A549 (cell line): ENCODE measurements around the gene LRFN2. TPM values are rescaled to one million over a fixed set of nuclear protein-coding genes. Genes with fewer than 3 reads are reported as not detected.

Experiments
- ATAC-seq, 2 experiments: fragments of 200-7000 bp in 1 of 2; fragments of >200 bp in 1 of 2; cut with Nextera tagmentation in 1 of 2; cut with Tn5 transposase in 1 of 2; 3 replicates each; pipeline versions ENCODE4 v1.8.0 to v1.9.1; 2018 to 2020; ENCODE audit warnings: mild to moderate bottlenecking in 1 of 2, moderate library complexity in 1 of 2
- CTCF ChIA-PET: fragments of 300-600 bp; sonication (Branson Sonifier 250); formaldehyde crosslinking; extraction: SDS; loops from one replicate; lab custom pipeline; 2021; ENCODE audit warnings: antibody characterized with exemption, inconsistent platforms; lab: Yijun Ruan, JAX
- POLR2A ChIA-PET: fragments of 350-600 bp; formaldehyde crosslinking; extraction: SDS; loops from one replicate; lab custom pipeline; 2021; ENCODE audit warnings: antibody characterized with exemption, inconsistent platforms; lab: Yijun Ruan, JAX
- DNase-seq, 2 experiments: peaks; one replicate each; pipeline versions ENCODE4 v3.0.0 to v3.0.0-alpha.2; 2011 to 2016; ENCODE audit warnings: low read depth in 1 of 2, low spot score in 1 of 2
- FAIRE-seq: peaks from 2 replicates; lab custom pipeline; 2011; peaks lifted over from hg19 to GRCh38; lab: Jason Lieb, UNC
- H3K27ac ChIP-seq, 2 experiments: fragments of >200 bp; sonication (Bioruptor Twin); formaldehyde crosslinking; 3 replicates each; pipeline ENCODE4 v1.5.1; 2016 to 2017
- H3K4me1 ChIP-seq: fragments of >200 bp; sonication (Bioruptor Twin); formaldehyde crosslinking; 3 replicates; pipeline ENCODE4 v1.6.1; 2016
- H3K4me2 ChIP-seq: fragments of >200 bp; sonication (Bioruptor Twin); formaldehyde crosslinking; 3 replicates; pipeline ENCODE4 v1.6.1; 2016
- H3K4me3 ChIP-seq: fragments of >200 bp; sonication (Bioruptor Twin); formaldehyde crosslinking; 3 replicates; pipeline ENCODE4 v1.5.1; 2016
- H3K9me3 ChIP-seq: fragments of >200 bp; sonication (Bioruptor Twin); formaldehyde crosslinking; 3 replicates; pipeline ENCODE4 v1.6.1; 2016
- ATOH8 ChIP-seq: fragments of 250-450 bp; sonication (Bioruptor Pico); IDR thresholded peaks from 2 replicates; pipeline ENCODE4 v1.5.0; 2020; ENCODE audit warnings: low read depth, mild to moderate bottlenecking, moderate library complexity
- BHLHE40 ChIP-seq: IDR thresholded peaks from 2 replicates; pipeline ENCODE4 v1.6.1; 2012; ENCODE audit warnings: low read depth, low read length, inconsistent platforms
- CBX8 ChIP-seq: fragments of 200-600 bp; sonication (generic); IDR thresholded peaks from 2 replicates; pipeline ENCODE4 v1.6.1; 2016
- CHD2 ChIP-seq: fragments of 150-350 bp; IDR thresholded peaks from 2 replicates; pipeline ENCODE4 v1.6.1; 2014; ENCODE audit warnings: low read length; ENCODE audit not compliant: partially characterized antibody
- CHD4 ChIP-seq: fragments of 200-600 bp; sonication (generic); IDR thresholded peaks from 2 replicates; pipeline ENCODE4 v1.6.1; 2016; ENCODE audit warnings: antibody characterized with exemption, mild to moderate bottlenecking, borderline replicate concordance
- EP300 ChIP-seq, 2 experiments: fragments of >200 bp; sonication (Bioruptor Twin); formaldehyde crosslinking; IDR thresholded peaks; 2 replicates in 1 of 2; 3 replicates in 1 of 2; pipeline ENCODE4 v1.6.1; 2016 to 2017
- HMGXB4 ChIP-seq: fragments of 250-450 bp; sonication (Bioruptor Pico); IDR thresholded peaks from 2 replicates; pipeline ENCODE4 v1.5.0; 2021; ENCODE audit warnings: mild to moderate bottlenecking, moderate library complexity, borderline replicate concordance
- JUN ChIP-seq, 2 experiments: fragments of >200 bp; sonication (Bioruptor Twin); formaldehyde crosslinking; IDR thresholded peaks; 2 replicates in 1 of 2; 3 replicates in 1 of 2; pipeline ENCODE4 v1.6.1; 2016 to 2017
- JUNB ChIP-seq: fragments of >200 bp; sonication (Bioruptor Twin); formaldehyde crosslinking; IDR thresholded peaks from 2 replicates; pipeline ENCODE4 v1.6.1; 2016
- KDM1A ChIP-seq: fragments of 200-600 bp; sonication (generic); IDR thresholded peaks from 2 replicates; pipeline ENCODE4 v1.6.1; 2016; ENCODE audit warnings: low read depth, mild to moderate bottlenecking
- MAFK ChIP-seq: fragments of 450-650 bp; IDR thresholded peaks from 2 replicates; pipeline ENCODE4 v1.6.1; 2014; ENCODE audit not compliant: partially characterized antibody
- MAZ ChIP-seq: fragments of 150-350 bp; IDR thresholded peaks from 2 replicates; pipeline ENCODE4 v1.6.1; 2014; ENCODE audit warnings: antibody characterized with exemption, low read depth, low read length, borderline replicate concordance
- NFE2L2 ChIP-seq: fragments of 150-350 bp; conservative IDR thresholded peaks from 2 replicates; pipeline ENCODE4 v1.6.1; 2014; ENCODE audit warnings: low read length
- PHF8 ChIP-seq: fragments of 200-600 bp; sonication (generic); IDR thresholded peaks from 2 replicates; pipeline ENCODE4 v1.6.1; 2016; ENCODE audit warnings: low read depth, mild to moderate bottlenecking, antibody characterized with exemption, moderate library complexity, borderline replicate concordance
- POLR2A ChIP-seq: IDR thresholded peaks from 2 replicates; pipeline ENCODE4 v1.6.1; 2012; ENCODE audit warnings: mild to moderate bottlenecking, low read length
- POLR2AphosphoS2 ChIP-seq: conservative IDR thresholded peaks from 2 replicates; pipeline ENCODE4 v1.6.1; 2012; ENCODE audit warnings: low read length, improper control_type of control experiment, inconsistent platforms
- RARB ChIP-seq: fragments of 250-450 bp; sonication (Bioruptor Pico); IDR thresholded peaks from 2 replicates; pipeline ENCODE4 v1.8.0; 2021; ENCODE audit warnings: mild to moderate bottlenecking, moderate library complexity
- RFX5 ChIP-seq: fragments of 450-650 bp; IDR thresholded peaks from 2 replicates; pipeline ENCODE4 v1.7.1; 2014; ENCODE audit warnings: antibody characterized with exemption, mild to moderate bottlenecking, moderate library complexity
- SREBF2 ChIP-seq: fragments of 450-650 bp; IDR thresholded peaks from 2 replicates; pipeline ENCODE4 v1.6.1; 2014; ENCODE audit warnings: mild to moderate bottlenecking, moderate library complexity
- TFCP2L1 ChIP-seq: fragments of 250-450 bp; sonication (Bioruptor Pico); IDR thresholded peaks from 2 replicates; pipeline ENCODE4 v1.5.0; 2021; ENCODE audit warnings: mild to moderate bottlenecking
- TP53 ChIP-seq: fragments of 250-450 bp; sonication (Bioruptor Pico); IDR thresholded peaks from 2 replicates; pipeline ENCODE4 v1.5.0; 2021; ENCODE audit warnings: mild to moderate bottlenecking, moderate library complexity
- ZFP36 ChIP-seq: fragments of 450-650 bp; IDR thresholded peaks from 2 replicates; pipeline ENCODE4 v1.6.1; 2014; ENCODE audit warnings: borderline replicate concordance; ENCODE audit not compliant: partially characterized antibody
- ZNF302 ChIP-seq: fragments of 250-450 bp; sonication (Bioruptor Pico); IDR thresholded peaks from 2 replicates; pipeline ENCODE4 v1.9.0; 2021; ENCODE audit warnings: inconsistent platforms, mild to moderate bottlenecking, moderate library complexity
- ZSCAN20 ChIP-seq: fragments of 250-450 bp; sonication (Bioruptor Pico); IDR thresholded peaks from 2 replicates; pipeline ENCODE4 v1.8.0; 2022; ENCODE audit warnings: mild to moderate bottlenecking, moderate library complexity
- WGBS: methylation state at CpG from one replicate; pipeline ENCODE4 v1.1.6; 2017; ENCODE audit errors: missing lambda C conversion rate; 5-methylcytosine and 5-hydroxymethylcytosine counted together
- polyA plus RNA-seq, 4 experiments: library from polyadenylated mRNA; depleted of rRNA in 3 of 4; stranded (reverse); fragments of >200 nt; fragmentation: RNase III in 1 of 4; extraction: RNeasy Plus Mini Kit Qiagen cat#74134 plus additional on column Dnase treatment in 1 of 4; gene quantifications; 2 replicates in 3 of 4; 3 replicates in 1 of 4; pipeline ENCODE4 v1.2.3, GENCODE V29; 2011 to 2017
- TF ChIP-seq, protein P1 (sequence below): fragments of >200 bp; sonication (Bioruptor Twin); formaldehyde crosslinking; IDR thresholded peaks from 3 replicates; pipeline ENCODE4 v1.5.1; 2016

LRFN2 gene
- polyA plus RNA-seq, 2 of the 4 experiments (the other 2 are of a cell fraction), result not detected

GRCh38 chr6:40395698-40396076 lies 191.5 kb downstream of the LRFN2 start:
- H3K4me1 ChIP-seq, result no peaks in the 10 kb centered on the region
- 63% methylated on average over 4 of the region's 4 CpGs for WGBS
- TF ChIP-seq ZSCAN20, result no peak
- no peak for TF ChIP-seq ZNF302 (CRISPR knock-in tag)
- TF ChIP-seq TFCP2L1 (CRISPR knock-in tag), result no peak
- no peak for TF ChIP-seq SREBF2
- TF ChIP-seq, protein P1, sequence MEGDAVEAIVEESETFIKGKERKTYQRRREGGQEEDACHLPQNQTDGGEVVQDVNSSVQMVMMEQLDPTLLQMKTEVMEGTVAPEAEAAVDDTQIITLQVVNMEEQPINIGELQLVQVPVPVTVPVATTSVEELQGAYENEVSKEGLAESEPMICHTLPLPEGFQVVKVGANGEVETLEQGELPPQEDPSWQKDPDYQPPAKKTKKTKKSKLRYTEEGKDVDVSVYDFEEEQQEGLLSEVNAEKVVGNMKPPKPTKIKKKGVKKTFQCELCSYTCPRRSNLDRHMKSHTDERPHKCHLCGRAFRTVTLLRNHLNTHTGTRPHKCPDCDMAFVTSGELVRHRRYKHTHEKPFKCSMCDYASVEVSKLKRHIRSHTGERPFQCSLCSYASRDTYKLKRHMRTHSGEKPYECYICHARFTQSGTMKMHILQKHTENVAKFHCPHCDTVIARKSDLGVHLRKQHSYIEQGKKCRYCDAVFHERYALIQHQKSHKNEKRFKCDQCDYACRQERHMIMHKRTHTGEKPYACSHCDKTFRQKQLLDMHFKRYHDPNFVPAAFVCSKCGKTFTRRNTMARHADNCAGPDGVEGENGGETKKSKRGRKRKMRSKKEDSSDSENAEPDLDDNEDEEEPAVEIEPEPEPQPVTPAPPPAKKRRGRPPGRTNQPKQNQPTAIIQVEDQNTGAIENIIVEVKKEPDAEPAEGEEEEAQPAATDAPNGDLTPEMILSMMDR, result no peak
- TF ChIP-seq CHD2, result no peak
- TF ChIP-seq NFE2L2, result no peak
- TF ChIP-seq HMGXB4 (CRISPR knock-in tag), result no peak
- no peak for TF ChIP-seq JUN (IDR thresholded peaks at IDR 0.05)
- no peak for TF ChIP-seq RFX5
- no peak for TF ChIP-seq KDM1A
- TF ChIP-seq ZFP36, result no peak
- TF ChIP-seq PHF8, result no peak
- TF ChIP-seq ATOH8 (CRISPR knock-in tag), result no peak
- no peak for TF ChIP-seq POLR2AphosphoS2
- no peak for TF ChIP-seq TP53 (CRISPR knock-in tag)
- no peak for TF ChIP-seq CHD4
- TF ChIP-seq MAZ, result no peak
- TF ChIP-seq RARB (CRISPR knock-in tag), result no peak
- no peak for TF ChIP-seq JUNB
- TF ChIP-seq, all 56 proteins: peak for 0
- ATAC-seq (no peak), FAIRE-seq (no peak), DNase-seq (no peak)
- H3K27ac ChIP-seq, result no peak overlapping the region
- H3K4me3 ChIP-seq, result no peak overlapping the region
- no peaks in the 10 kb centered on the region for H3K9me3 ChIP-seq
- POLR2A ChIA-PET, result no interaction called here
- CTCF ChIA-PET, result no interaction called here
- H3K4me2 ChIP-seq, result no peak overlapping the region

DNA sequence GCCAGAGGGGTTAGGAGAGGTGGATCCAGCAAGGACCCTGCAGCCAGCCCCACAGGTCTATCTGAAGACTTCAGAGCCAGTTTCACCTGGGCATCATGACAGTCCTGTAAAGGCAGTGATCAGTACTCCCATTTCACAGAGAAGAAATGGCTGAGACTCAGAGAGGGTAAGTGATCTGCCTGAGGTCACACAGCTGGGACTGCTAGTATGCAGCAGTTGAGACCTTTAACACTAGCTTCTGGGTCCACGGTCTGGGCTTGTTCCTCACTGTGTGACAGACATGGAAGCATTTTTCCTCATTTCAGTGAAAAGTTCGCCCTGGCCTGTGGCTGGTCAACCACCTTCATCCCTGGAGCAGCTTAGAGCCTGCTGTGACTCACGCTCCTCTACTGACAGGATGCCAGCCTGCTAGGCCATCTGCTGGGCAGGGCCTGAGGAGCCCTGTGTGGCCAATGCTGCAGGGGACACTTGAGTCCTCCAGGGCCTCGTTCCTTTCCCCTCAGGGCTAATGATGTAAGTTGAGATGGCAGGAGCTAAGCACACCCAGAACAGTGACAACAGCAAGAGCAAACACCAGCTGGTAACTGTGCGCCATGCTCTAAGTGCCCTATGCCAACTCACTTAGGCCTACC lies 192.0 kb downstream of the LRFN2 start:
- Histone ChIP-seq H3K4me3 (no peak overlapping the region), H3K4me2 (no peak overlapping the region), H3K27ac (no peak overlapping the region), H3K9me3 (no peaks in the 10 kb centered on the region), H3K4me1 (no peaks in the 10 kb centered on the region)
- ChIA-PET POLR2A (no interaction called here), CTCF (interaction anchor here (0.7 kb wide), 1 partner anchor 312 kb away, joined by 3 read pairs; no protein-coding TSS in a partner anchor)
- DNase-seq (no peak), FAIRE-seq (no peak), ATAC-seq (no peak)
- TF ChIP-seq JUN (IDR thresholded peaks at IDR 0.05), result no peak
- TF ChIP-seq EP300 (IDR thresholded peaks at IDR 0.05), result no peak
- no peak for TF ChIP-seq BHLHE40
- TF ChIP-seq RARB (CRISPR knock-in tag), result no peak
- TF ChIP-seq, protein P1, result no peak
- TF ChIP-seq TFCP2L1 (CRISPR knock-in tag), result no peak
- TF ChIP-seq MAFK, result no peak
- no peak for TF ChIP-seq CBX8
- TF ChIP-seq POLR2A, result no peak
- 21% methylated on average over 4 of the region's 5 CpGs for WGBS
